NCI-H1930 (cell line): ENCODE results near the gene ASCC1.
"Not testable (repeated sequence)": the region's sequence is repeated elsewhere in the genome, so short reads cannot be mapped to it uniquely, and the experiment has no call there.

ENCODE experiments used
- DNase-seq, 2 experiments: peaks; one replicate each; lab custom pipeline; 2025; lab: John Stamatoyannopoulos, UW

ASCC1 gene

DNA sequence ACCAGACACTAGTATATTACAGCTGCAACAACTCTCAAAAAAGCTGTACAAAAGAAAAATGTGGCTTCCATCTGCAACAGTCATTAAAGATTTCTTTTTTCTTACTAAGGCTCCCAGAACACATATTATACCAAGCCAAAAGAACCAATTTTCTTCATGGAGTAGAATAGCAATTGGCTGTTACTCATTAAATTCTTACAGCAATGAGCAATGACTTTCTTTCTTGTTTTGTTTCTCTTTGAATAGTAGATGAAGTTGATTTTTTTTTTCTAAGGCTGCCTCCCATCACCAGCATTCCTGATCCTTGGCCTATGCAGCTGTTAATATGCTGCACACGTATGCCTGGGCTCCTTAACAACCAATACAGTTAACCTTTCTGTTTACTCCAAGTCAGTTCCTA, 91.1 kb downstream of the ASCC1 start:
- DNase-seq, result no peak

DNA sequence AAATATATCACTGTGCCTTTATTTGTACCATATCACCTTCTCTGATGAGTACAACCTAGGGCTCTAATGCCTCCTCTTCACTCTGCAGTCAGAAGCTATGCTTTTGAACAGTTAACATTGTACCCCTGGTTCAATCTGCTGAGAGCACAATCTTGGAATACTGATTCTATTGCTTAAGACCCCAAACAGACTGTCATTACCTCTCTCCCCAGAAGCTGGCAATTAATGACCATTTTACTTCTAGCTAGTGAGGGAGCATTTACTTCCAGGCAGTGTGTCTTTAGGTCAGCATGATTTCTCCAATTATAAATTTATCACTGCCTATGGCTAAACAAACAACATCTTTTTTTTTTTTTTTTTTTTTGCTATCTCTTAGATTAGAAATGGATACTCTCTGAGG, 91.7 kb downstream of the ASCC1 start:
- DNase-seq, result no peak

DNA sequence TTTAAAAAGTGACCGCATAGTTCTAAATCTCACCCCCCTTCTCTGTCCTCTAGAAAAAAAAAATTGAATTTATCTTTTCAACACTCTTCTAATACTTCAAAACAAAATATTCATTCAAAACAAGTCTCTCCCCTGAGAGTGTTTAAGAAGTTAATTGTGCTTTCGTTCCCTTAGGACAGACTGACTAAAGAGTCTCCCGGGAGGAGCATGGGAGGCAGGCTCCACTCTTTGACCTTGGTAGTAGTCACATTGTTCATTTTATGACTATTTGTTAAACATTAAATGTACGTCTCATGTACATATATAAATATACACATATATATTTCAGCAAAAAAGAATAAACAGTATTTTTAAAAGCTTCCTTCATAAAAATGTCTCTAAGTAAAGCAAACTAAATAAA, 92.5 kb downstream of the ASCC1 start:
- DNase-seq, result no peak

DNA sequence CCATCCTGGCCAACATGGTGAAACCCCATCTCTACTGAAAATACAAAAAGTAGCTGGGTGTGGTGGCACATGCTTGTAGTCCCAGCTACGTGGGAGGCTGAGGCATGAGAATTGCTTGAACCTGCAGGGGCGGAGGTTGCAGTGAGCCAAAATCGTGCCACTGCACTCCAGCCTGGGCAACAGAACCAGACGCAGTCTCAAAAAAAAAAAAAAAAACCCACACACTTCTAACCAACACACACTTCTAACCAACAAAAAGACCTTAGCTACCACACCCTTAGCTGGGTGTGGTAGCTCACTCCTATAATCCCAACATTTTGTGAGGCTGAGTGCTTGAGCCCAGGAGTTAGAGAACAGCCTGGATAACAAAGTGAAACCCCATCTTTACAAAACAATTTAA, 93.9 kb downstream of the ASCC1 start:
- no peak for DNase-seq

DNA sequence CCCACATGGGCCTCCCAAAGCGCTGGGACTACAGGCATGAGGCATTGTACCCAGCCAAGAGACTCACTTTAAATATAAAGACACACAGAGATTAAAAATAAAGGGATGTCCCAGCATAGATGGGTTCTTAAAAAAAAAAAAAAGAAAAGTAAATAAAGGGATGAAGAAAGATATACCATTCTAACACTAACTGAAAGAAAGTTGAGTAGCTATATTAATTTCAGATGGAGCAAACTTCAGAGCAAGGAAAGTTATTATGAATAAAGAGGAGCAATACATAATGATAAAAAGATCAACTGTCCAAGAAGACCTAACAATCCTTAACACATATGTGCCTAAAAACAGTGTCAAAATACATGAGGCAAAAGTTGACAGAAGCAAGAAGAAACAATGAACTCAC, 94.7 kb downstream of the ASCC1 start:
- DNase-seq, result no peak

DNA sequence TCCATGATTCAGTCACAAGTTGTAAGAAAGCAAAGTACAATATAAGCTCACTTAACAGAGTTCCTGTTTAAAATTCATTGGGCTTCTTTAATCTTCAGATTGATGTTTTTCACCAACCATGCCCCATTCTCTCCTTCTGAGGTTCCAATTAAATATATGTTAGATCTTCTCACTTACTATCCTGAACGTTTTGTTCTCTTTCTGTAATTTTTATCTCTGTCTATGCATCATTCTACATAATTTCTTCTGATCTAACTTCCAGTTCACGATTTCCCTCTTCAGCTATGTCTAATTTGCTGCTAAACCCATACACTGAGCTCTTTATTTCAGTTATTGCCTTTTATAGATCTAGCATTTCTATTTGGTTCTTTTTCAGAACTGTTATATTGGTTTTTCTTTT, 99.7 kb downstream of the ASCC1 start:
- no peak for DNase-seq

DNA sequence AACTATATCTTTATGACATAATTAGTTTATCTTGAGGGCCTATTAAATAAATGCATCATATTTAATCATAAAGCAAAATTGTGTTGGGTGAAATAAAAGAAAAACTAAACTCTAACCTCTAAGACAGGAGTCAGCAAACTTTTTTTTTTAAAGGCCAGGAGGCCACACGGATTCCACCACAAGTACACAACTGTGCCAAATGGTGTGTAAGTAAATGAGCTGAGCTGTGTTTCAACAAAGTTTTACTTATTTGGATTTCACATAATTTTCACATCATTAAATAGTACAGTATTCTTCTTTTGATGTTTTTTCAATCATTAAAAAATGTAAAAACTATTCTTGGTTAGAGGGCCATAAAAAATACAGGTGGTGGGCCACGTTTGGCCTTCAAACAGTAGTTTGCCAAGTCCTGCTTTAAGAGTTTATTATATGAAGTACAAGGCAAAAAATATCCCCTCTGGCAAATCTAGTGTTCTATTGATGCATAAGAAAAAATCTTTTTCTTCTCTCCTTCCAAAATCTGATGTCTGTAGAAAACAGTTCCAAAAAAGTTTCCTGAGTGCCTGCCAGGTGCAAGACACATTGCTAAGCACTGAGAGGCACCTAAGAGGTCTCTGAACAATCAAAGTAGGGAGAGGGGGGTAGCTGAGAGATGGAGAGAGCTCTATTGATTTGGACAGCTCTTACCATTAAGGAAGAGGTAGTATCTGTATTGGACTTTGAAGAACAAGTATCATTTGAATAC, 101.2 kb downstream of the ASCC1 start:
- no peak for DNase-seq

DNA sequence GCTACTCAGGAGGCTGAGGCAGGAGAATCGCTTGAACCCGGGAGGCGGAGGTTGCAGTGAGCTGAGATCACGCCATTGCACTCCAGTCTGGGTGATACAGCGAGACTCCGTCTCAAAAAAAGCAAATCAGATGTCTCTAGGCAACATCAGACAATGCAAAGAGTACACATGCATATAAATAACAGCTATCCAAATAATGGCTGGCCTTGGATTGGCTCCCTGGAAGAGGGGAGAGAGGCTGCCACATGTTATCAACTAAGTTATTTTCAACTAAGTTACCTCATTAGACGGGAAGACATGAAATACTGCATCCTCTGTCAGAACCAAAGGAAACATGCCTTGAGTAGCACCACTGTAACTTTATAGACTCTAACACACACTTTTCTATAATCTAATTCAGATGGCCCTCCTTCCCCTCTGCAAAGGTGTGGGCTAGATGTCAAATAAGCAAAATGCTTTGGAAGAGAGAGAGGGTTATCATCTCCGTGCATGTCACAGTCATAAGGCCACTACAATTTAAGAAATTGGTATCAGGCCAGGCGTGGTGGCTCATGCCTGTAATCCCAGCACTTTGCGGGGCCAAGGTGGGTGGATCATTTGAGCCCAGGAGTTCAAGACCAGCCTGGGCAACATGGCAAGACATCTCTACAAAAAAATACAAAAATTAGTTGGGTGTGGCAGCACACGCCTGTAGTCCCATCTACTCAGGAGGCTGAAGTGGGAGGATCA, 105.2 kb downstream of the ASCC1 start:
- DNase-seq, result no peak

DNA sequence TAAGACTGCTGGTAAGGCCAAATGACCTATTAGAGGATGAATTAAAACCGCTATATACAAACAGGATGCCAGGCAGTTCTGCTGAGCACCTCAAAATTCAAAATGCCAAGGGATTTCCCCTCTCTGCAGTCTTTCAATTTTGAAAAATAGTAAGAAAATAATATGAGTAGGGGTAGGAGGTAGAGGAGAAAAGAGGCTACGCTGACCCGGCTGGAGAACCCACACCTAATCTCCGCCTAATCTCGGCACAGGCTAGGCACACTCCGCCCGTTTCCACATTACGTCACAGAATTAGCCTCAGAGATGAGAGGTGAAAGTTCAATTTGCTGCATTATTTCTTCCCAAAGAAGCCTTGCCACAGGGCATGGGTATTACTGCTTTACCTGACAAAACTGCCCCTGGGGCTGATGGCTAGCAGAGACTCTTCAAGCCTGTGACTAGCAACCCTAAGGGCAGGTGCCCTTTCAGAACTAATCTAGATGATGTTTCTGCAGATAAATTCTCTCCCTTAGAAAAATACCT, 106.4 kb downstream of the ASCC1 start:
- no peak for DNase-seq

DNA sequence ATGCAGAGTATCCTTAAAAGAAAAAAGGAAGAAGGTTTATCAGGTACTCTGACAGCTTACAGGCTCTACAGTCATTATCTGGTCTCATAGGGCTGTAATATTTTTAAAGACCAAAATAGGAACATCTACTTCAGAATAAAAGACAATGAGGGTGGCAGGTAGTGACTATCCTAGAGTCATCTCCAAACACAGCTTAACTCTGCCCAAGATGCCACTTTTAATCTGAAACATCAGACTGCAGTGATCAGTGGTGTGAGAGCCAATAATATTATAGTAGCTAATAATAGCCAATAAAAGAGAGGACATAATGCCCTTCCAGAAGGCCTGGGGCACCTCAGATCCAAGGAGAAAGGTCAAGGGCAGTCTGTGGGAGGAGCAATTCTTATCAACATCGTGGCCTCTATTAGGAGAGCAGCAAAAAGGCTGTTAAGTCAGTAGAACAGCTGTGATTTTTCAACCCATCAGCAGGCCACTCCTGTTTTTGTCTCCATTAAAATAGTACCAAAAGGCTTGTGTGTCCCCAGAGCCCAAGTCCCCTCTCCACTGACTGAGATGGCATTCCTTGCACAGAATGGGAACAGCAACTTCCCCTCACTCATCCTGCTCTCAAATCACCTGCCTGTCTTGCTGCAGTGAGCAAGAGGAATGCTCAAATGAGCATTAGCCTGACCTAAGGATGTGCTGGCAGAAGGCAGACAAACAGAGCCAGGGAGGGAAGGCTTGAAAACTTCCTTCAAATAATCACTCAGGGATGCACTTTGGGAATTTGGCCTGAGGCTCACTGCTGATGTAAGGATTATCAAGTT, 107.0 kb downstream of the ASCC1 start:
- no peak for DNase-seq

DNA sequence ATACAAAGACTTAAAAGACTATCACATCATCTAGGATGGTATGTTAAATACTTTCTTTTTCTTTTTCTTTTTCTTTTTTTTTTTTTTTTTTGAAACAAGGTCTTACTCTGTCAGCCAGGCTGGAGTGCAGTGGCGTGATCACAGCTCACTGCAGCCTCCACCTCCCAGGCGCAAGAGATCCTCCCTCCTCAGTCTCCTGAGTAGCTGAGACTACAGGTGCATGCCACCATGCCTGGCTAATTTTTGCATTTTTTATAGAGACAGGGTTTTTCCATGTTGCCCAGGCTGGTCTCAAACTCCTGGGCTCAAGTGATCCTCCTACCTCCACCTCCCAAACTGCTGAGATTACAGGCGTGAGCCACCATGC, 108.1 kb downstream of the ASCC1 start:
- not testable (repeated sequence) for DNase-seq

DNA sequence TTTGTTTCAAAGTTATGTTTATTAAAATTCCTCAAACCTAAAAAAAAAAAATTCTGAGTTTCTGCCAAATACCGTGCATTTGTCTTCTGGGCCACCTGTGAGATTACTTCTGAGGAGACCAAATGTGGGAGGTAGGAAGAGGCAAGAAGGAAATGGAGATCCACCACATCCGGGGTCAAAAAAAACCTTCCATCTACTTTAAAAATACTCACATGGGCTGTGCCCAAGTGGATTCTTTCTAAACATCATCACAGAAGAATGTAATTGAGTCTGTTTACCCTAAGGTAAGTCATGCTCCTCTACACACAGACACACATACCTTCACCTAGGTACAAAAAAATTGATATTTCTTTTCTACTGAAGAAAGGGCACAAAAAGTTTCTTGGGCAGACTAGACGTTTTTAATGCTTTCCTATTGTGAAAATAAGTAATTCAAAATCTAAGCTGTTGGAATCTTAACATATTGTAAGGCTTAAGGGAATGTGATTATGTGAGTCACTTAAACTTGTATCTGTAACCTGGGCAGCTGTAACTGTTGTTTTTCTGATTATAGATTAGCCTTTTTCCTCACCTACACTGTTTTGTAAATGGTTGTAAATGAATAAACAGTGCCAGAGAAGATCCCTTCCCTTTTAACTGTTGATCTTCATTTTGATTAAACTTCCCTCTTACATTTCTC, 108.6 kb downstream of the ASCC1 start:
- DNase-seq, result no peak

DNA sequence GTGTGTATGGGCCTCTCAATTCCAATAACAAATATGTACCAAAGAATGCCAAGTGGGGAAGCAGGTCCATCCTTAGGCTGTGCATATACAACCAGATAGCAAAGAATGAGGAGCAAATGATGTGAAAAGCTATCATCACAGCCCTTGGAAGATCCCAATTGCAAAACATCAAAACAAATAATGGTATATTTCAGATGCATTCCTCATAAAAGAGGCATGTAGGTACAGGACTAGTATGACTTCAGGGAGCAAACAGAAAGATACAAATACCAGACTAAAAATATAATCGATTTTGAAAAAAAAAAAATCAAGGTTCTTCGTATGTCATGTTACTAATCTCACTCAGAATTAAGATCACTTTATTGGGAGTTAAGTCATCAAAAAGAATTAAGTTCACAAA, 109.2 kb downstream of the ASCC1 start:
- no peak for DNase-seq

DNA sequence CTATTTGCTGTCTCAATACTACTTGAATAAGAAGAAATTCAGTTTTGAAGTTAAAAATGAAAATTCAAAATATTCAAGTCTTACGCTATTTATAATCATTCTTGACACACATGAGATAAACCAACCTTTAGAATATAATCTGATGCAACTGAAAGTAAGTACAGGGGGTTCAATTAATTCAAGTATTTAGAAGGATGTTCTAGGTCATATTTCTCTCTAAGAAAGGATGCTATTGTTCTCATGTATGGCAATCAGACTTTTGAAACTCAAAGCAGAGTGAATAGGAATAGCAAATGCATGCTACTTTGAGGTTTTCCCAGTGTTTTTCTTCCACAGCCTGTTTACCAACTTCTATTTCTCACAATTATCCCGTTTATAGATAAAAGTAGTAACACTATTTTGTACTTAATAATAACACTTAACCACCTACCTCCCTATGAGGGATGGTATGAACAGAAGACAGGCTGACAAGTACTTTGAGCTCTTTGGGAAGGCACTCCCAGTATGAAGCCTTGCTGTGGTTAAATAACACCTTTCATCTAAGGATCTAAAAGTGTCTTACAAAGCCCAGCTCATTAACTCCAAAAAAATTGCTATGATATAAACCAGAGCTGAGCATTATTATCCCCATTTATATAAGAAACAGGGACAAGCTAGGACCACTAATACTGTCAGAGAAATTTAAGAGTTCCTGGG, 109.8 kb downstream of the ASCC1 start:
- no peak for DNase-seq

DNA sequence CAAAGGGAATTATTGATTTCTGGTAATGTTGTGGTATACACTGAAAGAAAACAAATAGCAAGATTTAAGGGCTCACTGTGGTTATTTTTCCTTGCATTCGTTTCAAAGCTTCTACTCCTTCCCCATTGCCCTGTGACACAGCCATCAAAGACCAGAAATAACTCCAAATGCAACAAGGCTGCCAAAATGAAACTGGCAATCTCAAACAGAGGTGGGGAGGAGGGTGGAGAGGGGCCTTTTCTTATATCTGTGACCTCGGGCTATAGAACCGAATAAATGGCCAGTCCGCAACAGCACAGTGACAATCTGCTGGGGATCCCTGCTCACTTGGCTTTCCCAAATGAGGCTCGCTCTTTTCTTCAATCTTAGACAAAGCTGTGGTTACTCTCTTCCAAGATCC, 110.4 kb downstream of the ASCC1 start:
- DNase-seq, result no peak

DNA sequence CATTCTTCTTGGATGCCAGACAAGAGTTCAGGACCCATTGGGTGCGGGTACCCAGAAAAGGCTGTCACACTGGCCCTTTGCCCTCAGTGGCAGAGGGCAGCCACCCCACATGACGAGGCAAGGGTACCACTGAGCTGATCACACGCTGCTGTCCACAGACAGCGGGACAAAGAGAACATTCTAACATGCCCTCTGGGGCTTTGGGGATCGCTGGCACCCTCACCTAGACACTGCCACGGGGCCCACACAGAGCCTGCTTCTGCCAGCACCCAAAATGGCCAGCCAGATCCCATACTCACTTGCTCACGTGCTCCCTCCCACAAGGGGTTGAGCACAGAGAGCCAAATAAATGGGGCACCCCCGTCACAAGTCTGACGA, 111.0 kb downstream of the ASCC1 start:
- DNase-seq, result no peak

DNA sequence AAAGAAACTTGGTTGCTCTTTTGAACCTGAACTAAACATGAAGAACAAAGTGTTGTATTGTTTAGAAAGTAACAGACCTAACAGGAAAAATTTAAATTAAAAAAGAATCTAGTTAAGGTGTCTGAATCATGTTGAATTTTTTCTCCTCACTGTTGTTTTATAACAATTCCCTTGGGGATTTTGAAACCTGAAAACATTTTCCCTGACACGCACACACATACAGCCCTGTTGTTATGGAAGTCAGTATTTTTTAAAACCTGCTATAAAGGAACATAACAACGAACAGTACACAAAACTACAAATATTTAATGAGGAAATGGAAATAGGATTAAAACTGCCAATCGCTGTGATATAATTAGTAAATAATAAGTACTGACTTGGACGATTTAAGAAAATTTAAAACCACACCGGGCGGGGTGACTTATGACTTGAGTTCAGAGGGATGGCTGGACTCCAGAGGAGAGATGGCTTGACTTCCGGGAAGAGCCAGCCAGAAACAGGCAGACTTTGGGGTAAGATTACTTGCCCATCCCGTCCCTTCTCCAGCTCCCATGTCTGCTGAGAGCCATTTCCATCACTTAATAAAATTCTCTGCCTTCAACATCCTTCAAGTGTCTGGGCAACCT, 111.5 kb downstream of the ASCC1 start:
- no peak for DNase-seq

DNA sequence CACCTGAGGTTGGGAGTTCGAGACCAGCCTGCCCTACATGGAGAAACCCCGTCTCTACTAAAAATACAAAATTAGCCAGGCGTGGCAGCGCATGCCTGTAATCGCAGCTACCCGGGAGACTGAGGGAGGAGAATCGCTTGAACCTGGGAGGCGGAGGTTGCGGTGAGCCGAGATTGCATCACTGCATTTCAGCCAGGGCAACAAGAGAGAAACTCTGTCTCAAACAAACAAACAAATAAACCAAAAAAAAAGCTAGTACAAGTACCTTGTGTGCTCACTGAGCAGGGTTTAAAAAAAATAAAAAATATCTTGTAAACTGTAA, 116.5 kb downstream of the ASCC1 start:
- DNase-seq, result no peak

DNA sequence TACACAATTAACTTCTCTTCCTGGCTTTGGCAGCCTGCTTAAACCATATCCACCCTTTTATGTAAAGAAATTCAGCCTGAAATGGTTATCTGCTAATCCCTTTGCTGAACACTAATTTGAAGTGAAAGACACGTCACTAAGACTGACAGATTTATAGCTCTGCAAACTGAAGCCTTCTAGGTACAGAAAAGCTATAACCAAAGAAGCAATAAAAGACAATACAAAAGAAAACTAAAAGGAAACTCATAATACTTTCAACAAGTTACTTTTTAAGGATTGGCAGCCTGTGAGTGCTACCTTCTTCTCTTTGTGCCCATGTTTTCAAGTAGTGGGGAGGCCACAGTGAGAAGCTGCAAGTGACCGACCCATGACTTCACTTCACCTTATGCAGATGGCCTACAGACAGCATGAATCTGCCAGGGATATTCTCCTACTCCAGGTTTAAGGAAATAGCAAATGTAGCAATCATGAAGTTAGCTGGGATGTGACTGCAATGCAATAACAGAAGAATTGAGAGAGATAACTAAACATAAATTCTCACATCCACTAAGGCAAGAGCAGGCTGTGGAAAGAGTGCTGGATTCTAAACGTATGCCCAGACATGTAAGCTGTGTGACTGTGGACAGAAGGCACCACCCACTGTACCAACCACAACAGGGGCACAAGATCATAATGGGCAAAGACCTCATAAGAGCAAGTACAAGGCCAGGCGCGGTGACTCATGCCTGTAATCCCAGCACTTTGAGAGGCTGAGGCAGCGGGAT, 117.1 kb downstream of the ASCC1 start:
- DNase-seq, result no peak

DNA sequence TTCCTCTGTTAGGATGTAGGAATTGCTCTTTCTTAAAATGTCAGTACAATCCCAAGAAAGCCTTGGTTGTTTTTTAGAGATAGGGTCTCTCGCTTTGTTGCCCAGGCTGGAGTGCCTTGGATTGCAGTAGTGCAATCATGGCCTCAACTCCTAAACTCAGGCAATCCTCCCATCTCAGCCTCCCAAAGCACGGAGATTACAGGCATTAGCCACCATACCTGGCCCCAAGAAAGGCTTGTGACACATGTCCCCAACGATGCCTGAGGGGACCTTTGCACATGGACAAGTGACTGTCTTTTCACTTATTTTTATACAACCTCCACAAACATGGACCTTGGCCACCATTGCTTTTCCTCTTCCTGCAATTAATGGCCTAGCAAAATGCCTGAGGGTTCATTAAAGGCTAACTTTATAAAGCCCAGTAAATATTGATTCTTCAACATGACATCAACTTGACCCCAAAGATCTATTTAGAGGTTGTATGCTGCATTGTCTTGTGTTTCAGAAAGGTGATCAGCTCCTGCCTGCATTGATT, 117.7 kb downstream of the ASCC1 start:
- no peak for DNase-seq
